DND-41 (cell line): Measurements from ENCODE around the gene RBM7.

Source experiments
- ATAC-seq: fragments of 200-7000 bp; cut with Tn5 transposase; 3 replicates; pipeline ENCODE4 v1.9.1; 2021; ENCODE audit warnings: low read depth; ENCODE audit not compliant: insufficient read depth
- DNase-seq: peaks from one replicate; pipeline ENCODE4 v3.0.0-alpha.2; 2020
- H2AFZ ChIP-seq: 2 replicates; pipeline ENCODE4 v1.6.0; 2012; ENCODE audit warnings: low read depth, low read length
- H3K27ac ChIP-seq: 2 replicates; pipeline ENCODE4 v1.5.1; 2012; ENCODE audit warnings: low read length, inconsistent platforms
- H3K27me3 ChIP-seq: fragments of 200-600 bp; sonication (generic); 2 replicates; pipeline ENCODE4 v1.6.0; 2012; ENCODE audit warnings: low read length, mild to moderate bottlenecking, inconsistent platforms; ENCODE audit not compliant: insufficient read depth, poor library complexity
- H3K36me3 ChIP-seq: 2 replicates; pipeline ENCODE4 v1.5.1; 2012; ENCODE audit warnings: low read length, inconsistent platforms; ENCODE audit not compliant: insufficient read depth
- H3K4me1 ChIP-seq: 2 replicates; pipeline ENCODE4 v1.5.1; 2012; ENCODE audit warnings: mild to moderate bottlenecking, low read length; ENCODE audit not compliant: insufficient read depth
- H3K4me2 ChIP-seq: 2 replicates; pipeline ENCODE4 v1.6.0; 2012; ENCODE audit warnings: mild to moderate bottlenecking, moderate library complexity, low read length, inconsistent platforms; ENCODE audit not compliant: insufficient read depth
- H3K4me3 ChIP-seq, 2 experiments: fragments of 200-600 bp in 1 of 2; shearing (Covaris generic) in 1 of 2; 2 replicates each; pipeline ENCODE4 v1.5.1; 2012 to 2016; ENCODE audit warnings: inconsistent platforms in 2 of 2, low read length in 2 of 2, mild to moderate bottlenecking in 2 of 2, low read depth in 1 of 2, moderate library complexity in 1 of 2
- H3K79me2 ChIP-seq: 2 replicates; pipeline ENCODE4 v1.6.0; 2012; ENCODE audit warnings: low read length, inconsistent platforms; ENCODE audit not compliant: insufficient read depth
- H3K9ac ChIP-seq: 2 replicates; pipeline ENCODE4 v1.6.0; 2012; ENCODE audit warnings: low read depth, mild to moderate bottlenecking, inconsistent platforms, low read length, moderate library complexity
- H3K9me3 ChIP-seq: 2 replicates; pipeline ENCODE4 v1.5.1; 2012; ENCODE audit warnings: low read length, moderate library complexity, mild to moderate bottlenecking, inconsistent platforms; ENCODE audit not compliant: insufficient read depth, severe bottlenecking
- H4K20me1 ChIP-seq: 2 replicates; pipeline ENCODE4 v1.6.0; 2012; ENCODE audit warnings: low read length; ENCODE audit not compliant: insufficient read depth
- CTCF ChIP-seq: IDR thresholded peaks from 2 replicates; pipeline ENCODE4 v1.5.1; 2012; ENCODE audit warnings: borderline replicate concordance, low read length, moderate library complexity, mild to moderate bottlenecking; ENCODE audit not compliant: poor library complexity, severe bottlenecking; ENCODE audit errors: extremely low read depth
- EZH2 ChIP-seq: IDR thresholded peaks from 3 replicates; pipeline ENCODE4 v1.6.1; 2012; ENCODE audit warnings: borderline replicate concordance, low read depth, mild to moderate bottlenecking, moderate library complexity, low read length, inconsistent platforms; ENCODE audit not compliant: severe bottlenecking

Gene RBM7

GRCh38 chr11:114433376-114433775 lies 32.9 kb downstream of the RBM7 start:
- peaks cover 4% of the 10 kb centered on the region for H3K4me1 ChIP-seq
- H2AFZ ChIP-seq: no peak overlapping the region
- H3K9ac ChIP-seq: no peak overlapping the region
- ATAC-seq: no peak
- H3K79me2 ChIP-seq: no peaks in the 10 kb centered on the region
- H3K27me3 ChIP-seq: no peaks in the 10 kb centered on the region
- H3K36me3 ChIP-seq: no peaks in the 10 kb centered on the region
- H3K4me3 ChIP-seq: no peak overlapping the region
- TF ChIP-seq EZH2 (no peak), CTCF (no peak)
- no peaks in the 10 kb centered on the region for H4K20me1 ChIP-seq
- no peak for DNase-seq
- no peak overlapping the region for H3K27ac ChIP-seq
- no peaks in the 10 kb centered on the region for H3K9me3 ChIP-seq
- H3K4me2 ChIP-seq: no peak overlapping the region

GRCh38 chr11:114438303-114438702 lies 37.8 kb downstream of the RBM7 start:
- Histone ChIP-seq H2AFZ (peak overlapping the region; percentile 82), H3K9me3 (no peaks in the 10 kb centered on the region), H3K27ac (peak overlapping the region; percentile 70; the same call in 1 of the 2 replicates), H3K79me2 (peaks cover 39% of the 10 kb centered on the region), H3K4me2 (peak overlapping the region; percentile 74), H3K9ac (peak overlapping the region; percentile 74; the same call in 1 of the 2 replicates), H4K20me1 (no peaks in the 10 kb centered on the region), H3K27me3 (no peaks in the 10 kb centered on the region), H3K36me3 (peaks cover 3% of the 10 kb centered on the region; the same call in 1 of the 2 replicates), H3K4me1 (peaks cover 32% of the 10 kb centered on the region), H3K4me3 (0 out of 4 replicates have a peak overlapping the region, but pooled peaks of 1 of the 2 experiments have one; percentile 96)
- ATAC-seq (no peak), DNase-seq (no peak)
- TF ChIP-seq CTCF: no peak
- TF ChIP-seq EZH2: no peak

- TF ChIP-seq EZH2: no peak
- TF ChIP-seq CTCF: peak; percentile 39
- Histone ChIP-seq H3K4me1 (peaks cover 37% of the 10 kb centered on the region), H2AFZ (peak within 1 kb of the TSS; percentile 97), H3K79me2 (peaks cover 50% of the 10 kb centered on the region), H3K9me3 (no peaks in the 10 kb centered on the region), H3K27ac (peak within 1 kb of the TSS; percentile 75), H3K9ac (peak within 1 kb of the TSS; percentile 74), H3K4me2 (peak within 1 kb of the TSS; percentile 74), H3K27me3 (no peaks in the 10 kb centered on the region), H3K36me3 (peaks cover 11% of the 10 kb centered on the region), H4K20me1 (no peaks in the 10 kb centered on the region), H3K4me3 (peak within 1 kb of the TSS; percentile 70 to 96)
- DNase-seq (peak; percentile 95), ATAC-seq (peak; percentile 98)
These were observed 39.0 kb downstream of the RBM7 start, which contains the start of gene REXO2 for GRCh38 chr11:114439229-114440120. Gene REXO2 (plus strand): TSS chr11:114439467. CDS start chr11:114439529, 62 bp downstream.
